Activated CD8-positive, alpha-beta memory T cell treated with anti-CD3 and anti-CD28 coated beads, Interleukin-2, amount 50 U/mL, for 24 hours (primary cell): ENCODE measurements around the gene RANBP9.

Experiments used
- DNase-seq: peaks from one replicate; pipeline ENCODE4 v3.0.0-alpha.2; 2020; ENCODE audit errors: extremely low read depth

The RANBP9 gene

GRCh38 chr6:13678255-13678983 lies 33.2 kb downstream of the RANBP9 start:
- no peak for DNase-seq

GRCh38 chr6:13677878-13678254 lies 33.8 kb downstream of the RANBP9 start:
- no peak for DNase-seq

GRCh38 chr6:13676551-13677156 lies 35.0 kb downstream of the RANBP9 start:
- DNase-seq: no peak

- DNase-seq: no peak
Measured at GRCh38 chr6:13674533-13675190, 37.0 kb downstream of the RANBP9 start.

GRCh38 chr6:13673825-13674444 lies 37.7 kb downstream of the RANBP9 start:
- DNase-seq: no peak

- no peak for DNase-seq
Measured at GRCh38 chr6:13673368-13673767, 38.3 kb downstream of the RANBP9 start.

GRCh38 chr6:13672904-13673303 lies 38.7 kb downstream of the RANBP9 start:
- no peak for DNase-seq

GRCh38 chr6:13671548-13672127 lies 40.0 kb downstream of the RANBP9 start:
- DNase-seq: no peak

GRCh38 chr6:13669476-13669875 lies 42.2 kb downstream of the RANBP9 start:
- no peak for DNase-seq

- no peak for DNase-seq
Measured at GRCh38 chr6:13668291-13668928, 43.2 kb downstream of the RANBP9 start.

- no peak for DNase-seq
Measured at GRCh38 chr6:13667655-13668054, 44.0 kb downstream of the RANBP9 start.

- DNase-seq: no peak
Measured at GRCh38 chr6:13666194-13667105, 45.2 kb downstream of the RANBP9 start.

GRCh38 chr6:13664703-13665352 lies 46.8 kb downstream of the RANBP9 start:
- DNase-seq: no peak

- no peak for DNase-seq
Measured at GRCh38 chr6:13663986-13664385, 47.6 kb downstream of the RANBP9 start.

GRCh38 chr6:13662651-13663334 lies 48.8 kb downstream of the RANBP9 start:
- DNase-seq: no peak

- no peak for DNase-seq
Measured at GRCh38 chr6:13661647-13662046, 50.0 kb downstream of the RANBP9 start.

- no peak for DNase-seq
Measured at GRCh38 chr6:13660893-13661292, 50.7 kb downstream of the RANBP9 start.

GRCh38 chr6:13660273-13660672 lies 51.4 kb downstream of the RANBP9 start:
- DNase-seq: no peak

GRCh38 chr6:13655700-13656099 lies 55.9 kb downstream of the RANBP9 start:
- DNase-seq: no peak

GRCh38 chr6:13654496-13654895 lies 57.1 kb downstream of the RANBP9 start:
- no peak for DNase-seq
